Type B pancreatic cell (in vitro differentiated cells): ENCODE measurements around the gene REC114. TPM values are rescaled to one million over a fixed set of nuclear protein-coding genes. Genes with fewer than 3 reads are reported as not detected.
"Not testable (repeated sequence)": the region's sequence is repeated elsewhere in the genome, so short reads cannot be mapped to it uniquely, and the experiment has no call there.

ENCODE experiments used
- DNase-seq: peaks from one replicate; pipeline ENCODE4 v3.0.0; 2021; ENCODE audit warnings: mixed read lengths; ENCODE audit not compliant: unreplicated experiment; ENCODE audit errors: extremely low spot score
- H3K27ac Mint-ChIP-seq: 2 replicates; pipeline ENCODE4 v1.8.0; 2021; ENCODE audit warnings: mild to moderate bottlenecking, mixed read lengths
- H3K27me3 Mint-ChIP-seq: 2 replicates; pipeline ENCODE4 v1.8.0; 2021; ENCODE audit warnings: mixed read lengths
- H3K36me3 Mint-ChIP-seq: 2 replicates; pipeline ENCODE4 v1.8.0; 2021; ENCODE audit warnings: mixed read lengths
- H3K4me1 Mint-ChIP-seq: one replicate; pipeline ENCODE4 v1.8.0; 2021; ENCODE audit warnings: mixed read lengths; ENCODE audit not compliant: unreplicated experiment
- H3K4me3 Mint-ChIP-seq: 2 replicates; pipeline ENCODE4 v1.8.0; 2021; ENCODE audit warnings: mild to moderate bottlenecking, mixed read lengths
- H3K9me3 Mint-ChIP-seq: 2 replicates; pipeline ENCODE4 v1.8.0; 2021; ENCODE audit warnings: mixed read lengths
- total RNA-seq: library from RNA; stranded (reverse); gene quantifications from 2 replicates; pipeline ENCODE4 v1.2.1, GENCODE V29; 2021; ENCODE audit warnings: low replicate concordance
- TF ChIP-seq, protein P1 (sequence below): fragments of 200-600 bp; sonication (generic); conservative IDR thresholded peaks from 2 replicates; pipeline ENCODE4 v1.5.0; 2021; ENCODE audit warnings: antibody characterized with exemption, mild to moderate bottlenecking

REC114 gene
- total RNA-seq, 1 donor from 2014 or later: not detected

DNA sequence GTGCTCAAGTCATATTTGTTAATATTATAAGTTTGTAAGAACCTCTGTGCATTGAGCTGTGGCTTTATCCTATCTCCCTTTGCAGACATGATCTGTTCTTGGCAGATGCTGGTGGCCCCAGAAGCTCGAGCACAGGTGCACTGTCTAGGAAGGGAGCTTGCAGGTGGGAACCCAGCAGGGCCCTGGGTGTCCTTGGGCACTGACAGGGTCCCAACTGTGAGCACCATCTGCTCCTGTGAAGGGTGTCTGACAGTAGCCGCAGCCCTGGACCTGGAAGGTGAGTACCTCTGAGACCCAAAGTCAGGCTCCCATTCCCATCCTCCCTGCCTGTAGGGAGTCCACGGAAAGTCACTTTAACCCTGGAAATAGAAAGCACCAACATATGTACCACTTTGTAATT is 2.4 kb upstream of the REC114 start:
- Mint-ChIP-seq H3K4me1 (no peaks in the 10 kb centered on the region), H3K9me3 (no peaks in the 10 kb centered on the region), H3K36me3 (no peaks in the 10 kb centered on the region), H3K27ac (no peak overlapping the region), H3K27me3 (peaks cover 35% of the 10 kb centered on the region), H3K4me3 (no peak overlapping the region)
- TF ChIP-seq, protein P1, sequence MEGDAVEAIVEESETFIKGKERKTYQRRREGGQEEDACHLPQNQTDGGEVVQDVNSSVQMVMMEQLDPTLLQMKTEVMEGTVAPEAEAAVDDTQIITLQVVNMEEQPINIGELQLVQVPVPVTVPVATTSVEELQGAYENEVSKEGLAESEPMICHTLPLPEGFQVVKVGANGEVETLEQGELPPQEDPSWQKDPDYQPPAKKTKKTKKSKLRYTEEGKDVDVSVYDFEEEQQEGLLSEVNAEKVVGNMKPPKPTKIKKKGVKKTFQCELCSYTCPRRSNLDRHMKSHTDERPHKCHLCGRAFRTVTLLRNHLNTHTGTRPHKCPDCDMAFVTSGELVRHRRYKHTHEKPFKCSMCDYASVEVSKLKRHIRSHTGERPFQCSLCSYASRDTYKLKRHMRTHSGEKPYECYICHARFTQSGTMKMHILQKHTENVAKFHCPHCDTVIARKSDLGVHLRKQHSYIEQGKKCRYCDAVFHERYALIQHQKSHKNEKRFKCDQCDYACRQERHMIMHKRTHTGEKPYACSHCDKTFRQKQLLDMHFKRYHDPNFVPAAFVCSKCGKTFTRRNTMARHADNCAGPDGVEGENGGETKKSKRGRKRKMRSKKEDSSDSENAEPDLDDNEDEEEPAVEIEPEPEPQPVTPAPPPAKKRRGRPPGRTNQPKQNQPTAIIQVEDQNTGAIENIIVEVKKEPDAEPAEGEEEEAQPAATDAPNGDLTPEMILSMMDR: no peak
- no peak for DNase-seq

DNA sequence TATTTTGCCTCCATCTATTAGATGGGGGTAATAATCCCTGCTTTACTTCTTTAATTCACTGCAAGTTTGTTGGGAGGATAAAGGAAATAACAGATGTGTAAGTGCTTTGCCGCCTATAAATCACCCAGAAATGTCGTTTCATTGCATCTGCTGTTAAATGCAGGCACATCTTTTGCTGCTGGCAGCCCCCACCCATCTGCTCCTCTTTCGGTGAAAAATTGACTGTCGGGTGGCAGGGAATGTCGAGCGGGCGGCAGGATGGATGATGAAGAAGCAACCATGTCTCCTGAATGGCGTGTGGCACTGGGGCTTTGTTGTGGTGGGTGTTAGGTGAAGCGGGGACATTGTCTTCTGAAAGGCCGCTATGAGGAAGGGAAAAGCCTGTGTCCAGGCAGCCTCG is 543 bp upstream of the REC114 start:
- Mint-ChIP-seq H3K27me3 (peaks cover 28% of the 10 kb centered on the region), H3K4me1 (no peaks in the 10 kb centered on the region), H3K4me3 (no peak overlapping the region), H3K9me3 (peaks cover 4% of the 10 kb centered on the region), H3K27ac (no peak overlapping the region), H3K36me3 (no peaks in the 10 kb centered on the region)
- TF ChIP-seq, protein P1: no peak
- DNase-seq: no peak

DNA sequence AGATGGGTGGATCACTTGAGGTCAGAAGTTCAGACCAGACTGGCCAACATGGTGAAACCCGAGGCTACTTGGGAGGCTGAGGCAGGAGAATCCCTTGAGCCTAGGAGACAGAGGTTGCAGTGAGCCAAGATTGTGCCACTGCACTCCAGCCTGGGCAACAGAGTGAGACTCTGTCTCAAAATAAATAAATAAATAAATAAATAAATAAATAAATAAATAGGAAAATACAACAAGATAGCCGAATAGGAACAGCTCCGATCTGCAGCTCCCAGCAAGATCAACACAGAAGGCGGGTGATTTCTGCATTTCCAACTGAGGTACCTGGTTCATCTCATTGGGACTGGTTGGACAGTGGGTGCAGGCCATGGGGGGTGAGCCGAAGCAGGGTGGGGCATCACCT is 4.5 kb downstream of the REC114 start:
- H3K4me1 Mint-ChIP-seq, DNase-seq, H3K4me3 Mint-ChIP-seq, H3K36me3 Mint-ChIP-seq, H3K27ac Mint-ChIP-seq, H3K9me3 Mint-ChIP-seq: not testable (repeated sequence)
- H3K27me3 Mint-ChIP-seq: peaks cover 39% of the 10 kb centered on the region

DNA sequence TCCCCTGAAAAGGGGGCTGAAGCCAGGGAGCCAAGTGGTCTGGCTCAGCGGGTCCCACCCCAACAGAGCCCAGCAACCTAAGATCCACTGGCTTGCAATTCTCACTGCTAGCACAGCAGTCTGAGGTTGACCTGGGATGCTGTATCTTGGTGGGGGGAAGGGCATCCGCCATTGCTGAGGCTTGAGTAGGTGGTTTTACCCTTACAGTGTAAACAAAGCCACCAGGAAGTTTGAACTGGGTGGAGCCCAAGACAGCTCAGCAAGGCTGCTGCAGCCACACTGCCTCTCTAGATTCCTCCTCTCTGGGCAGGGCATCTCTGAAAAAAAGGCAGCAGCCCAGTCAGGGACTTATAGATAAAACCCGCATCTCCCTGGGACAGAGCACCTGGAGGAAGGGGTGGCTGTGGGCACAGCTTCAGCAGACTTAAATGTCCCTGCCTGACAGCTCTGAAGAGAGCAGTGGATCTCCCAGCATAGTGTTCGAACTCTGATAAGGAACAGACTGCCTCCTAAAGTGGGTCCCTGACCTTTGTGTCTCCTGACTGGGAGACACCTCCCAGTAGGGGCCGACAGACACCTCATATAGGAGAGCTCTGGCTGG is 5.3 kb downstream of the REC114 start:
- H3K4me3 Mint-ChIP-seq, H3K27ac Mint-ChIP-seq, DNase-seq, H3K4me1 Mint-ChIP-seq, H3K36me3 Mint-ChIP-seq, H3K9me3 Mint-ChIP-seq: not testable (repeated sequence)
- peaks cover 39% of the 10 kb centered on the region for H3K27me3 Mint-ChIP-seq

DNA sequence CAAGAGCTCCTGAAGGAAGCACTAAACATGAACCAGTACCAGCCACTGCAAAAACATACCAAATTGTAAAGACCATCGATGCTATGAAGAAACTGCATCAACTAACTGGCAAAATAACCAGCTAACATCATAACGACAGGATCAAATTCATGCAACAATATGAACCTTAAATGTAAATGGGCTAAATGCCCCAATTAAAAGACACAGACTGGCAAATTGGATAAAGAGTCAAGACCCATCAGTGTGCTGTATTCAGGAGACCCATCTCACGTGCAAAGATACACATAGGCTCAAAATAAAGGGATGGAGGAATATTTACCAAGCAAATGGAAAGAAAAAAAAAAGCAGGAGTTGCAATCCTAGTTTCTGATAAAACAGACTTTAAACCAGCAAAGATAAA is 7.0 kb downstream of the REC114 start:
- not testable (repeated sequence) for H3K4me3 Mint-ChIP-seq, H3K9me3 Mint-ChIP-seq, H3K36me3 Mint-ChIP-seq, H3K27ac Mint-ChIP-seq, H3K4me1 Mint-ChIP-seq, DNase-seq
- H3K27me3 Mint-ChIP-seq: peaks cover 40% of the 10 kb centered on the region

DNA sequence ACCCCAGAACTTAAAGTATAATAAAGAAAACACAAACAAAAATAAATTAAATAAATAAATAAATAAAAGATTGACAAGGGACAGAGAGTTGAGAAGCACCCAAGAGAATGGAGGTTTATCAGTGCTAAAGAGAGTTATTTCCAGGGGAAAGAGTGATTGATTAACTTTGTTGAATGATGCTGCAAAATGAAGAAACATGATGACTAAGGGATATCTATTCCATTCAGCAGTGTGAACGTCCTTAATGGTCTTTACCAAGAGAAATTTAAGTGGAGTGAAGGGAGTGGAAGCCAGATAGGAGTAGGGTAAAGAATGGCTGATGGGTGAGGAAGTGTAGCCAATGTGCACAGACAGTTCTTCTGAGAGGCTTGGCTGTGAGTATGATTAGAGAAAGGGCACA is 11.1 kb downstream of the REC114 start:
- Mint-ChIP-seq H3K9me3 (no peaks in the 10 kb centered on the region), H3K27ac (no peak overlapping the region), H3K4me3 (no peak overlapping the region), H3K36me3 (no peaks in the 10 kb centered on the region), H3K27me3 (peaks cover 45% of the 10 kb centered on the region), H3K4me1 (no peaks in the 10 kb centered on the region)
- no peak for DNase-seq
- TF ChIP-seq, protein P1: no peak

DNA sequence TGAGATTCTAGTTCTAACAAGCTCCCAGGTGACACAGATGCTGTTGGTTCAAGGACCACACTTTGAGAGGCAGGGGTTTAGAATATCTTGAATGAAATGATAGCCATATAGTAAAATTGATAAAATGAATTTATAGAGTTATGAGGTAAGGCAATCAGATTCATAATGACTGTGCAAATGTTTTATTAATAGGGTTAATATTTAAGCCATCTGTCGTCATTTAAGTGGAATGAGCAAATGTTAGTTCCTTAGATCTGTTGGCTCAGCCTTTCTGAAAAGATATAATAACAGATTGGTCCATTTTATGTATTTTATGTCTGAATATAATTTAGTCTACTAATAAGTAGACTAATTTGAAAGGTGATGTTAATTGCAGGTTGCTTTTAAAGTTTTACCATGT is 12.9 kb downstream of the REC114 start:
- Mint-ChIP-seq H3K9me3 (no peaks in the 10 kb centered on the region), H3K4me1 (no peaks in the 10 kb centered on the region), H3K4me3 (no peak overlapping the region), H3K27ac (no peak overlapping the region), H3K27me3 (peaks cover 29% of the 10 kb centered on the region), H3K36me3 (no peaks in the 10 kb centered on the region)
- DNase-seq: no peak
- TF ChIP-seq, protein P1: no peak
